GM20431 (cell line): Measurements from ENCODE around the gene DOK7.
"Not testable (repeated sequence)": the region's sequence is repeated elsewhere in the genome, so short reads cannot be mapped to it uniquely, and the experiment has no call there.

Source experiments
- in situ Hi-C: fragments of 300-500 bp; cut with MseI, MboI; formaldehyde crosslinking; loops from one replicate; pipeline ENCODE4 v1.15.0; 2020; ENCODE audit warnings: low sequenced_read_pairs; ENCODE audit not compliant: unreplicated experiment

Gene DOK7

GRCh38 chr4:3441501-3442459, 21.3 kb upstream of the DOK7 start, which contains the start of gene HGFAC:
TSS of gene HGFAC (plus strand) at chr4:3441968. CDS start at chr4:3442002, 34 bp downstream.
- in situ Hi-C loops = no loop called here

GRCh38 chr4:3442460-3442958, 20.6 kb upstream of the DOK7 start:
- in situ Hi-C loops = no loop called here

- in situ Hi-C loops = no loop called here
Measured at GRCh38 chr4:3442959-3443749, 20.0 kb upstream of the DOK7 start.

- in situ Hi-C loops = no loop called here
Measured at GRCh38 chr4:3443750-3444309, 19.3 kb upstream of the DOK7 start.

- in situ Hi-C loops = loop anchor here (5.0 kb wide), 1 partner anchor 97 kb away; no protein-coding TSS in a partner anchor
Measured at GRCh38 chr4:3444351-3445110, 18.6 kb upstream of the DOK7 start.

GRCh38 chr4:3445111-3445820, 17.8 kb upstream of the DOK7 start:
- in situ Hi-C loops = loop anchor here (5.0 kb wide), 1 partner anchor 98 kb away; no protein-coding TSS in a partner anchor

- in situ Hi-C loops = loop anchor here (5.0 kb wide), 1 partner anchor 99 kb away; no protein-coding TSS in a partner anchor
Measured at GRCh38 chr4:3445829-3446545, 17.1 kb upstream of the DOK7 start.

- in situ Hi-C loops = loop anchor here (5.0 kb wide), 1 partner anchor 99 kb away; no protein-coding TSS in a partner anchor
Measured at GRCh38 chr4:3446631-3447320, 16.3 kb upstream of the DOK7 start.

GRCh38 chr4:3447431-3448395, 15.4 kb upstream of the DOK7 start:
- in situ Hi-C loops = loop anchor here (5.0 kb wide), 1 partner anchor 100 kb away; no protein-coding TSS in a partner anchor

GRCh38 chr4:3449047-3449573, 14.0 kb upstream of the DOK7 start:
- in situ Hi-C loops = loop anchor here (5.0 kb wide), 1 partner anchor 102 kb away; no protein-coding TSS in a partner anchor

- in situ Hi-C loops = loop anchor here (5.0 kb wide), 1 partner anchor 103 kb away; no protein-coding TSS in a partner anchor
Measured at GRCh38 chr4:3449574-3450534, 13.3 kb upstream of the DOK7 start.

- in situ Hi-C loops = no loop called here
Measured at GRCh38 chr4:3450643-3451042, 12.5 kb upstream of the DOK7 start.

- in situ Hi-C loops = no loop called here
Measured at GRCh38 chr4:3451956-3452355, 11.2 kb upstream of the DOK7 start.

GRCh38 chr4:3452376-3452775, 10.7 kb upstream of the DOK7 start:
- in situ Hi-C loops = no loop called here

GRCh38 chr4:3455596-3455995, 7.5 kb upstream of the DOK7 start:
- in situ Hi-C loops = not testable (repeated sequence)
